AG04449 (cell line): ENCODE data around the gene ETV6.

Experiments used
- CTCF ChIA-PET: fragments of 350-600 bp; formaldehyde crosslinking; extraction: SDS; loops from one replicate; lab custom pipeline; 2021; ENCODE audit warnings: antibody characterized with exemption; lab: Yijun Ruan, JAX
- POLR2A ChIA-PET: fragments of 400-600, 350-600 bp; formaldehyde crosslinking; extraction: SDS; loops from one replicate; lab custom pipeline; 2020; ENCODE audit warnings: antibody characterized with exemption, inconsistent platforms; lab: Yijun Ruan, JAX
- DNase-seq: peaks from one replicate; pipeline ENCODE4 v3.0.0-alpha.2; 2010; ENCODE audit warnings: low read depth, low spot score
- H3K4me3 ChIP-seq: 2 replicates; pipeline ENCODE4 v1.5.1; 2011; ENCODE audit warnings: low read depth, mild to moderate bottlenecking, control low read depth, low read length
- TF ChIP-seq, protein P1 (sequence below): IDR thresholded peaks from one replicate; pipeline ENCODE4 v1.5.1; 2011; ENCODE audit warnings: mild to moderate bottlenecking, moderate library complexity, low read length, control low read depth, inconsistent platforms; ENCODE audit not compliant: insufficient read depth; ENCODE audit errors: missing control alignments

ETV6 gene

DNA sequence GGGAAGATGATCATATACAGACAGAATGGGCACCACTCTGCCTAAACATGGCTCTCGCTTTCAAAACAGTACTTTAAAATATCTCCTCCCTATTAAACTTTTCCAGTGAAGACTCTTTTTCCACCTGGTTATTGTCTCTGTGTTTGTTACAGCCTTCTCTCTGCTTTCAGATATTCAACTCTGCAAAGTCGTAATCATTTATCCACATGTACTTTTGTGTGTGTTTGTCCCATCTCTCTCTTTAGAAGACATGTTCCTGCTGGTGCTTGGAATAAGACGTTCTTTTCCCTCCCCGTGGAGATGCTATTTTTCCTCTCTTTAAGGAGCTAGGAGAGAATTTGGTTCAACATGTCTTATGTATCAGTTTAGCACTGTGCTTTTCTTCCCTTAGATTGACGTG, 45.1 kb downstream of the ETV6 start:
- no peak overlapping the region for H3K4me3 ChIP-seq
- POLR2A ChIA-PET = no interaction called here
- TF ChIP-seq, protein P1, sequence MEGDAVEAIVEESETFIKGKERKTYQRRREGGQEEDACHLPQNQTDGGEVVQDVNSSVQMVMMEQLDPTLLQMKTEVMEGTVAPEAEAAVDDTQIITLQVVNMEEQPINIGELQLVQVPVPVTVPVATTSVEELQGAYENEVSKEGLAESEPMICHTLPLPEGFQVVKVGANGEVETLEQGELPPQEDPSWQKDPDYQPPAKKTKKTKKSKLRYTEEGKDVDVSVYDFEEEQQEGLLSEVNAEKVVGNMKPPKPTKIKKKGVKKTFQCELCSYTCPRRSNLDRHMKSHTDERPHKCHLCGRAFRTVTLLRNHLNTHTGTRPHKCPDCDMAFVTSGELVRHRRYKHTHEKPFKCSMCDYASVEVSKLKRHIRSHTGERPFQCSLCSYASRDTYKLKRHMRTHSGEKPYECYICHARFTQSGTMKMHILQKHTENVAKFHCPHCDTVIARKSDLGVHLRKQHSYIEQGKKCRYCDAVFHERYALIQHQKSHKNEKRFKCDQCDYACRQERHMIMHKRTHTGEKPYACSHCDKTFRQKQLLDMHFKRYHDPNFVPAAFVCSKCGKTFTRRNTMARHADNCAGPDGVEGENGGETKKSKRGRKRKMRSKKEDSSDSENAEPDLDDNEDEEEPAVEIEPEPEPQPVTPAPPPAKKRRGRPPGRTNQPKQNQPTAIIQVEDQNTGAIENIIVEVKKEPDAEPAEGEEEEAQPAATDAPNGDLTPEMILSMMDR = no peak
- DNase-seq = no peak
- CTCF ChIA-PET = no interaction called here

DNA sequence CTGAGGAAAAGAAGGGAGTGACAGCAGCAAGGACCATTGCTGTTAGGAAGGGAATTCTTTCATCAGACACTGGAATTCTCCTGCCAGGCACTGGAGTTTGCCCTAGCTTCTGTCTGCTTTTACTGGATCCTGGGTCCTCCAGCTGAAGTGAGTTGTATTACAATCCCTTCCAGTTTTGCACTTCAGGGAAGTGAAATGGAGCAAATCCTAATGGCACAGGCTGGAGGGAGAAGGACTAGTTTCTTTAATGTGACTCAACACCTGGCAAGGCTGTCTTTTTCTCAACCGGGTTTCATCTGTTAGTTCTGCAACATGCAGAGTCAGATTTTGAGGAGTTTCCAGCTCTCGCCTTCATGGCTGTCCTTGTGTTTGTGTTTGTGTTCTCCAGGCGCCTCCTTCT, 45.8 kb downstream of the ETV6 start:
- DNase-seq = no peak
- H3K4me3 ChIP-seq = no peak overlapping the region
- TF ChIP-seq, protein P1 = no peak
- ChIA-PET POLR2A (no interaction called here), CTCF (no interaction called here)

DNA sequence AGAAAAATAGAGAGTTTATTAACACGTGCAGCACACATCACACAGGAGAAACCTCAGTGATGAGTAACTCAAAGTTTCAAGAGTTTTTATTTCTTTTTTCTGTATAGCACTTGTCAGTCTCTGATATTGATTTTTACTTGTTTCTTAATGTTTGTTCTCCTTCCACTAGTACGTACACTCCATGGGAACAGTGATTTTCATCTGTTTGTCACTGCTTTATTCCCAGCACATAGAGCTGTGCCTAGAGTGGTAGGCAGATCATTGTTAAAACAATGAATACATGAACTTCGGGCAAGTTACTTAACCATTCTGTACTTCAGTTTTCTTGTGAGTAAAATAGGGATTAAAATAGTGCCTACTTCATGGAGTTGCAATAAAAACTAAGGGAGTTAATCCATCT, 46.6 kb downstream of the ETV6 start:
- ChIA-PET CTCF (no interaction called here), POLR2A (no interaction called here)
- DNase-seq = no peak
- TF ChIP-seq, protein P1 = no peak
- no peak overlapping the region for H3K4me3 ChIP-seq

DNA sequence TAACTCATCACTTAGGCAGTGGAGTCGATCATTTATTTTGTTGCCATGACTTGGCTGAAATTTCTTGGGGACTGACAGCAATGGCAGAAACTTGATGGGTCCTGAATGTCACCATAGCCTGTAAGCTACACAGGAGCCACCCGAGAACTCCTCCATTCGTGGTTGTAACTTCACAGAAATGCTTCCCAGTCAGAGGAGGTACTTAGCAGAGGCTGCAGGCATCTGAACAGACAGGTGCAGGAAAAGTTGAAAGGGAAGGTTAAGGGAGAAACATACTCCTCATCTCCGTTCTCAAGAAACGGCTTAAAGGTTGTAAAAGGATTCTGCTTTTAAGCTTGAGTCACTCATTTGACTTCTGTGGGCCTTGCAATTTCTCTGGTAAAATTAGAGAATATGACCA, 47.7 kb downstream of the ETV6 start:
- TF ChIP-seq, protein P1 = no peak
- H3K4me3 ChIP-seq = no peak overlapping the region
- ChIA-PET POLR2A (no interaction called here), CTCF (interaction anchor here (1.2 kb wide), 1 partner anchor 42 kb away, joined by 3 read pairs; no protein-coding TSS in a partner anchor)
- no peak for DNase-seq

DNA sequence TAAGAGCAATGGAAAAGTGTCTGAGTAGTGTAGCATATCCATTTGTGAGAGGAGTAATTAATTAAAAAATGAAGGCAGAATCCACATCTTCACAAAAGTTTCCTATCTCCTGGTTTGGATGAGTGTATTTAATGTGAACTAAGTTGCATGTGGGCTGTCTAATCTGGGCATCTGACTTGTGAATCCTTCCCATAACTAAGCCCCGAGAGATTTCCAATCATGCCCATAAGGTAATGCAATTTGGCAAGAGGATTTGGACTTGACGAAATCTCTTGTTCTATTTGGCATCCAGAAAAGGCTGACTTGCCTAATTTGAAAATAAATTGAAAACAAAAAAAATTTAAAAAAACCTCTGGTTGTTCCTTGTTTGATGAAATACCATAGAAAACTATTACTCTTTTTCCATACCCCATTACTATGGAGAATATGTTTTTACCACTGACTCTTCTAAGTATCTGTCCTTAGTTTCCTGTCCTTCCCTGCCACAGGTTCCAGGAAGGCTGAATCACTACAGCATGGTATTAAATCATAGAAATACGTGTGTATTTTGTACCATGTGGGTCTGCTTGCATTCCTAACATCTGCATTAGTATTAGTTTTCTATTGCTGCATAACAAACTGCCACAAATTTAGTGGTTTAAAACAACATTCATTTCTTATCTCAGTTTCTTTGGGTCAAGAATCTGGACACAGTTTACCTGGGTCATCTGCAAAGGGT, 48.4 kb downstream of the ETV6 start:
- TF ChIP-seq, protein P1 = no peak
- DNase-seq = no peak

DNA sequence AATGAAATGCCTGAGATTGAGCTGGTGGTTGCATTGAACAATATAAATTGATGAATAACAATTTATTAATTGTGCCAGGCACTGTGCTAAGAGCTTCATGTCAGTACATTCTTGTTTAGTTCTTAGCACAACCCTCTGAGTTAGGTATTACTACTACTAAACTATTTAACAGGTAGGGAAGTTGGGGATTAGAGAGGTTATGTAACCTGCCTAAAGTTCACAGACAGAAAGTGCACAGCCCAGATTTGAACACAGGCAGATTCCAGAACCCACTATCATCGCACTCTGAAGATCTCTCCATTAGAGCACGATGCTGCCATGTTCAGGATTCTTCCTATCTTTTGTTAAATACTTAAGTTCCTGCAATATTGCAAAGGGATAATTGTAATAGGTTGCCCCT, 49.3 kb downstream of the ETV6 start:
- POLR2A ChIA-PET = no interaction called here

More for the DNA sequence above, 48.4 kb downstream of the ETV6 start:
- ChIA-PET CTCF (interaction anchor here (1.2 kb wide), 1 partner anchor 43 kb away, joined by 3 read pairs; no protein-coding TSS in a partner anchor), POLR2A (no interaction called here)
- H3K4me3 ChIP-seq = no peak overlapping the region

More for the DNA sequence above, 49.3 kb downstream of the ETV6 start:
- CTCF ChIA-PET = interaction anchor here (1.4 kb wide), 1 partner anchor 335 kb away, joined by 5 read pairs; no protein-coding TSS in a partner anchor
- TF ChIP-seq, protein P1 = no peak
- DNase-seq = no peak
- H3K4me3 ChIP-seq = no peak overlapping the region
